Kidney epithelial cell (primary cell): Measurements from ENCODE around the gene RHOH. TPM values are rescaled to one million over a fixed set of nuclear protein-coding genes. Genes with fewer than 3 reads are reported as not detected.

ENCODE experiments used
- DNase-seq: peaks from one replicate; pipeline ENCODE4 v3.0.0-alpha.2; 2010; ENCODE audit warnings: low read depth
- H3K27me3 ChIP-seq: 2 replicates; pipeline ENCODE4 v1.6.0; 2011; ENCODE audit warnings: low read length; ENCODE audit not compliant: control insufficient read depth, insufficient read depth
- H3K36me3 ChIP-seq: 2 replicates; pipeline ENCODE4 v1.5.1; 2011; ENCODE audit warnings: low read length; ENCODE audit not compliant: control insufficient read depth, insufficient read depth
- H3K4me3 ChIP-seq: 2 replicates; pipeline ENCODE4 v1.5.1; 2011; ENCODE audit warnings: low read depth, mild to moderate bottlenecking, control low read depth, low read length
- total RNA-seq: library from RNA; depleted of rRNA; stranded (reverse); fragments of >200 nt; gene quantifications from 2 replicates; pipeline ENCODE4 v1.2.3, GENCODE V29; 2015
- TF ChIP-seq, protein P1 (sequence below): IDR thresholded peaks from 2 replicates; pipeline ENCODE4 v1.5.1; 2011; ENCODE audit warnings: mild to moderate bottlenecking, moderate library complexity, low read length, control low read depth, inconsistent platforms; ENCODE audit not compliant: insufficient read depth, poor library complexity, severe bottlenecking

RHOH gene
- total RNA-seq, 1 donor from 2014 or later = not detected

GRCh38 chr4:40253906-40254305, 57.1 kb downstream of the RHOH start:
- H3K4me3 ChIP-seq = no peak overlapping the region
- TF ChIP-seq, protein P1, sequence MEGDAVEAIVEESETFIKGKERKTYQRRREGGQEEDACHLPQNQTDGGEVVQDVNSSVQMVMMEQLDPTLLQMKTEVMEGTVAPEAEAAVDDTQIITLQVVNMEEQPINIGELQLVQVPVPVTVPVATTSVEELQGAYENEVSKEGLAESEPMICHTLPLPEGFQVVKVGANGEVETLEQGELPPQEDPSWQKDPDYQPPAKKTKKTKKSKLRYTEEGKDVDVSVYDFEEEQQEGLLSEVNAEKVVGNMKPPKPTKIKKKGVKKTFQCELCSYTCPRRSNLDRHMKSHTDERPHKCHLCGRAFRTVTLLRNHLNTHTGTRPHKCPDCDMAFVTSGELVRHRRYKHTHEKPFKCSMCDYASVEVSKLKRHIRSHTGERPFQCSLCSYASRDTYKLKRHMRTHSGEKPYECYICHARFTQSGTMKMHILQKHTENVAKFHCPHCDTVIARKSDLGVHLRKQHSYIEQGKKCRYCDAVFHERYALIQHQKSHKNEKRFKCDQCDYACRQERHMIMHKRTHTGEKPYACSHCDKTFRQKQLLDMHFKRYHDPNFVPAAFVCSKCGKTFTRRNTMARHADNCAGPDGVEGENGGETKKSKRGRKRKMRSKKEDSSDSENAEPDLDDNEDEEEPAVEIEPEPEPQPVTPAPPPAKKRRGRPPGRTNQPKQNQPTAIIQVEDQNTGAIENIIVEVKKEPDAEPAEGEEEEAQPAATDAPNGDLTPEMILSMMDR = no peak
- DNase-seq = no peak
- H3K36me3 ChIP-seq = no peaks in the 10 kb centered on the region
- H3K27me3 ChIP-seq = no peaks in the 10 kb centered on the region

GRCh38 chr4:40254608-40255392, 58.0 kb downstream of the RHOH start:
- H3K4me3 ChIP-seq = no peak overlapping the region
- H3K36me3 ChIP-seq = no peaks in the 10 kb centered on the region
- DNase-seq = peak; percentile 10
- H3K27me3 ChIP-seq = no peaks in the 10 kb centered on the region
- TF ChIP-seq, protein P1 = no peak

DNA sequence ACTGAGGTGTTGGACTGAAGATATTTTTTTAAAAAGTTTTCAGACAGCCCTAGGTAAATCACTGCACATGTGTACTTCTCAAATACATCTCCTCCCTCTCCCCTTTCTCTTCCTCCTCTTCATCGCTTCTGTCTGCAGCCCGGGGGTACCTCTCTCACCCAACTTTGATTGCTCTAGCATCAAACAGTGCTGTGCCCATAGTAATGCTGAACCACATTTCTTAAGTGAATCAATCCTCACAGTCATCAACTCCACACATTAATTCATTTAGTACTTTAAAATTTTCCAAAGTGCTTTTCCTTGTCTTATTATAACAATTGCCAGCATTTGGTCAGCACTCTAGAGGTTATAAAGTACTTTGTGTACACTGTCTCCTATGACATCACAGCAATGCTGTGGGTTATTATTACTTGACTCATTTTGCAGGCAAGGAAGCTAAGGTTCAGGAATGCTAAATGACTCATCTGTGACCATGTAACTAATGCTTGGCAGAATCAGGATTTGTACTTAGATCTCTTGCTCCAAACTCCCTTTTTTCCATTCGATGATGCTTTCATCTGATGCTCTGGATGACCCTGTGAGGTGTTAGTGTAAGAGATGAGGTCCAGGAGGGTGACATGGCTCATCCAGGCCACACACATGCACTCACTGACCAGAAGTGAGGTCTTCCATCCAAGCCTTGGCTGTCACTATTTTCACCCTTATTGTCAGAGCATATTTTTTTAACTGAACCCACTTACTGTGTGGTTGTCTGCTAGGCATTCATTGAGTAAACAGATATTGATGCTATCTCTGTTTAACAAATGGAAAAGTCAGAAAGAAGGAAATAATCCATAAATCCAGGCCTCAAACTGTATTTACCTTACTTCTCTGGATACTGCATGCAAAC, 58.8 kb downstream of the RHOH start:
- DNase-seq = peak; percentile 95
- no peak overlapping the region for H3K4me3 ChIP-seq
- TF ChIP-seq, protein P1 = no peak

DNA sequence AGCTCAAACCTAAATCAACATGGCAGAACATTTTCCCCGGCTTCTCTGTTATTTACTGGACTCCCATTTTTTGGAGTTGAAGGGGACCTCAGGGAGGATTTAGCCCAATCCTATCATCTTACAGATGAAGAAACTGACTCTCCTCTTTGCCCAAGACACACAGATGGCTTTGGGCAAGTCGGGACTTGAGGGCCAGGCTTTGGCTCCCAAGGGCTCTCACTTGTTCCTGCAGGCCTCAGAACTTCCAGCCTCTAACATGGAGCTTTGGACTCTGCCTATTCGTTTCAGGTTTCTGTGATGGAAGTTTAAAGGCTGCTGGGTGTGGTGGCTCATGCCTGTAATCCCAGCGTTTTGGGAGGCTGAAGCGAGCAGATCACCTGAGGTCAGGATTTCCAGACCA, 59.5 kb downstream of the RHOH start:
- TF ChIP-seq, protein P1 = no peak
- Histone ChIP-seq H3K27me3 (no peaks in the 10 kb centered on the region), H3K36me3 (no peaks in the 10 kb centered on the region), H3K4me3 (no peak overlapping the region)
- no peak for DNase-seq

More for the DNA sequence above, 58.8 kb downstream of the RHOH start:
- no peaks in the 10 kb centered on the region for H3K36me3 ChIP-seq
- H3K27me3 ChIP-seq = no peaks in the 10 kb centered on the region

- TF ChIP-seq, protein P1 = no peak
- H3K36me3 ChIP-seq = no peaks in the 10 kb centered on the region
- no peaks in the 10 kb centered on the region for H3K27me3 ChIP-seq
- no peak overlapping the region for H3K4me3 ChIP-seq
- no peak for DNase-seq
Observed at GRCh38 chr4:40256817-40257216, 60.0 kb downstream of the RHOH start.
